ENCODE data around the gene PCDHB9. TPM values are rescaled to one million over a fixed set of nuclear protein-coding genes. Genes with fewer than 3 reads are reported as not detected.

PCDHB9 gene
- total RNA-seq, result 0.16 and 0.31 TPM in 2 replicates

GRCh38 chr5:141186897-141187512 is at the start of gene PCDHB9:
Gene PCDHB9 (plus strand): TSS chr5:141187161. CDS start chr5:141187319, 158 bp downstream.

GRCh38 chr5:141149812-141150211 is 37.1 kb upstream of the PCDHB9 start, which contains the start of gene PCDHB6:
Gene PCDHB6 (plus strand): TSS chr5:141150057. CDS start chr5:141150258, 201 bp downstream.

DNA sequence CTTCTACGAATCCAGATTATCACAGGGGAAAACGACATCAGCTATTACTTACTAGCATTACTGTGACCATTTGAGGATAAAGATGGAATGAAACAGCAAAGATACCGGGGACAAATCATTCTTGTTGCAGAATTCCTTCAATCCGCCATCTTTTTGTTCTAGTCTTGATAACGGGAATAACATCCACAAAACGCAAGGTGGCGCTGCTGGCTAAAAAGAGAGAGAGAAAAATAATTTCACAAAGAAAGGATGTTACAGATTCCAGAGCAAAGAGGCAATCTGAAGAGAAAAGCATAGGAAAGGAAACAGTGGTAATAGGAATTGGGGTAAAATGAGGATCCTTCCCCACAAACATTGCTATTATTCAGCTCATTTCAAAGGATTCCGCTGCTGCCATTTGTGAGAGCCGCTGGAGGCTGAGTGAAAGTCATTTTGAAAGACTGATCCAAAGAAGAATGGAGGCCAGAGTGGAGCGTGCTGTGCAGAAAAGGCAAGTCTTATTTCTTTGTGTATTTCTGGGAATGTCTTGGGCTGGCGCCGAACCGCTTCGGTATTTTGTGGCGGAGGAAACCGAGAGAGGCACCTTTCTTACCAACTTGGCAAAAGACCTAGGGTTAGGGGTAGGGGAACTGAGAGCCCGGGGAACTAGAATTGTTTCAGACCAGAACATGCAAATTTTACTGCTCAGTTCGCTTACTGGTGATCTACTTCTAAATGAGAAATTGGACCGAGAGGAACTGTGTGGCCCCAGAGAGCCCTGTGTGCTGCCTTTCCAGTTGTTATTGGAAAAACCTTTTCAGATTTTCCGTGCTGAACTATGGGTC is 14.4 kb upstream of the PCDHB9 start, which contains the start of gene PCDHB7:
TSS of gene PCDHB7 (plus strand) at position 264 of the 824 bp plus-strand sequence. CDS start at position 456, 192 bp downstream.

DNA sequence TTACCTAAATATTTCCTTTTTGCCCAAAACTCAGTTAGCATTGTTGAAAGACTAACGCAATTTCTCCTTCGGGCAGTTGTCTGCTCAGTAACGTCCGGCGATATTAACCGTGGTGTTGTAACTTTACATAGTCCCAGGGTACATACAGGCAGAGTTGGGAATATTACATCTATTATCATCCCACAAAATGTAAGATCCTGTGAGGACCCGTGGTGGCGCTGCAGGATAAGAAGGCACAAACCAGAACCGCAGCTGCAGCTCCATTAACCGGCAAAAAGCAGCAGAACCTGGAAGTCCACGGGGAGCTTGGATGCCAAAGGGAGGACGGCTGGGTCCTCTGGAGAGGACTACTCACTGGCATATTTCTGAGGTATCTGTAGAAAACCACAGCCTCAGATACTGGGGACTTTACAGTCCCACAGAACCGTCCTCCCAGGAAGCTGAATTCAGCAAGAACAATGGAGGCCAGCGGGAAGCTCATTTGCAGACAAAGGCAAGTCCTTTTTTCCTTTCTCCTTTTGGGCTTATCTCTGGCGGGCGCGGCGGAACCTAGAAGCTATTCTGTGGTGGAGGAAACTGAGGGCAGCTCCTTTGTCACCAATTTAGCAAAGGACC is 9.3 kb upstream of the PCDHB9 start, which contains the start of gene PCDHB8:
TSS of gene PCDHB8 (plus strand) at position 214 of the 615 bp plus-strand sequence. CDS start at position 459, 245 bp downstream.

DNA sequence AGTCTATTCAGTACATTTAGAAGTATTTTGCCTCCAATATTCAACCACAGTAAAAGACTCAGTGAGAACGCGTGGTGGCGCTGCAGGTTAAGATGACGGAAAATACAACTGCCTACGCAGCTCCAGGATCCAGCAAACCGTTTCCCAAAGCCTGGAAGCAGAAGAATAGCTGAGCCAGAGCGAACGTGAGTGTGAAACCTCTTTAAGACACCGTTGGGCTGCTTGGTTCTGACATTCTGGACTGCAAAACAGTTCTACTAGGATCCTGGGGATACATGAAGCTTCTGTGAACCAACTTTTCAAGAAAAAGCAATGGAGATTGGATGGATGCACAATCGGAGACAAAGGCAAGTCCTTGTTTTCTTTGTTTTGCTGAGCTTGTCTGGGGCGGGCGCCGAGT is 4.7 kb upstream of the PCDHB9 start, which contains the start of gene PCDHB16:
TSS of gene PCDHB16 (plus strand) at position 140 of the 400 bp plus-strand sequence. CDS start at position 313, 173 bp downstream.

GRCh38 chr5:141192110-141192725 is 5.3 kb downstream of the PCDHB9 start, which contains the start of gene PCDHB10:
Gene PCDHB10 (plus strand): TSS chr5:141192353. CDS start chr5:141192553, 200 bp downstream.

DNA sequence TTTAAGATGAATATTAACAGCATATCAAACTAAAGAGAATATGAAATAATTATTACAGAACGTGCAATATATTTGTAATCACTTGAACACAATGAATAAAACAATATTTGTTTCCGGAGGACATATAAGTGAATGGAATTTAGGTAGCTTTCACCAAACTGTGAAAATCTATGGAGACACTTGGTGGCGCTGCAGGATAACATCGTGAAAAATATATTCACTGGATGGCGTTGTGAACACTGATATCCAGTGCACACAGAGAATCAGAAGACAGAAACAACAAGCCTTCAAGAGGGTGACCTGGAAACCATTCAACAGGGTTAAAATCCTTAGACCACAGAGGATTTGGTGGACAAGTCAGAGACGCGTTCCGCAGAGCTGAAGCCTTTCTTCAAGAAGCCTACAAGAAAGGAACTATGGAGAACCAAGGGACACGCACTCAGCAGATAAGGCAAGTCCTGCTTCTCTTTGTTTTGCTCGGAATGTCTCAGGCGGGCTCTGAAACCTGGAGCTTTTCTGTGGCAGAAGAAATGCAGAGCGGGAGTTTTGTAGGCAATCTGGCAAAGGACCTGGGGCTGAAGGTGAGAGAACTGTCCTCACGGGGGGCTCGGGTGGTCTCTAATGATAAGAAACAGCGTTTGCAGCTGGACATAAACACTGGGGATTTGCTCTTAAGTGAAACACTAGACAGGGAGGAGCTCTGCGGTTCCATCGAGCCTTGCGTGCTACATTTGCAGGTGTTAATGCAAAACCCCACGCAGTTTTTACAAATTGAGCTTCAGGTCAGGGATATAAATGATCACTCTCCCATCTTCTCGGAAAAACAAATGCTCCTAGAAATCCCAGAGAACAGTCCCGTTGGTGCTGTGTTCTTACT is 12.6 kb downstream of the PCDHB9 start, which contains the start of gene PCDHB11:
TSS of gene PCDHB11 (plus strand) at position 269 of the 877 bp plus-strand sequence. CDS start at position 417, 148 bp downstream.

DNA sequence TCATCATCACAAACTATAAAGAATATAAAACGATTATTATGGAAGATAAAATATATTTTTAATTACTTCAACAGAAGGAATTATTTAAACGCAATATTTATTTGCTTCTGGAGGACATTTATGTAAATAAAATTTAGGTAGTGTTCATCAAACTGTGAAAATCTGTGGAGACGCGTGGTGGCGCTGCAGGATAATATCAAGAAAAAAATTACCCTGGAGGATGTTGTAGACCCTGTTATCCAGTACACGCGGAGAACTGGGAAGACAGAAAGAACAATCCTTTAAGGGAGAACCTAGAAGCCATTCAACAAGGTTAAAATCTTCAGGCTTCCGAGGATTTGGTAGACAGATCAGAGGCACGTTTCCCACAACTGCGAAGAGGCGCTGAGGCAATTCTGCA is 21.5 kb downstream of the PCDHB9 start, which contains the start of gene PCDHB12:
TSS of gene PCDHB12 (plus strand) at position 242 of the 400 bp plus-strand sequence. CDS start 189 bp downstream, outside the sequence.

GRCh38 chr5:141213656-141214339 is 26.8 kb downstream of the PCDHB9 start, which contains the start of gene PCDHB13:
Gene PCDHB13 (plus strand): TSS chr5:141213919. CDS start chr5:141214124, 205 bp downstream.

DNA sequence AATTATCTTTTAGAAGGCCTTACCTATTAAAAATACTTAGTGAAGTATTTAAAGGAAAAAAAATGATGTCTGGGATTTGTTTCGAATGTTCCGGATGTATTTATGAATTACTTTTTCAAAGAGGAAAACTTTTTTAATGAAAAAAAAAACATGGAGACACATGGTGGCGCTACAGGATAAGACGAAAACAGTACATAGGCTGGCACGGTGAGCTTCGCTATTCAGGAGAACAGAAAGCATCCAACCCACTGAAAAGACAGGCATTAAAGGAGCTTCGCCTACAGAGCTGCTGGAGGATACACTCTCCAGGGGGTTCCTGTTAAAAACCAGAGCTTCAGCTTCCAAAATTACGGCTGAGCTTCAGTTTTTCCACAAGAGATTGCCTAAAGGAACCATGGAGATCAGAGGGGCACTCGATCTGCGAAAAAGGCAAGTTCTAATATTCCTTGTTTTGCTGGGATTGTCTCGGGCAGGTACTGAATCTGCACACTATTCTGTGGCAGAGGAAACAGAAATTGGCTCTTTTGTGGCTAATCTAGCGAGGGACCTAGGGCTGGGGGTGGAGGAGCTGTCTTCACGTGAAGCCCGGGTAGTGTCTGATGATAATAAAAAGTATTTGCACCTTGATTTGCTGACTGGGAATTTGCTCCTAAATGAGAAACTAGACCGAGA is 36.3 kb downstream of the PCDHB9 start, which contains the start of gene PCDHB14:
TSS of gene PCDHB14 (plus strand) at position 232 of the 672 bp plus-strand sequence. CDS start at position 395, 163 bp downstream.

Other genes starting within 250 kb of the PCDHB9 start
- 0.19 and 0.32 TPM in 2 replicates for gene PCDHAC2, start 220.7 kb upstream of the PCDHB9 start, total RNA-seq
- gene PCDHB1, start 135.8 kb upstream of the PCDHB9 start, total RNA-seq, result not detected in 2 replicates
- 0.81 and 2.3 TPM in 2 replicates for gene PCDHB2, start 92.5 kb upstream of the PCDHB9 start, total RNA-seq
- gene PCDHB3, start 86.7 kb upstream of the PCDHB9 start, total RNA-seq, result 0.32 and 1.2 TPM in 2 replicates
- under 0.01 and 0.25 TPM in 2 replicates for gene PCDHB4, start 65.3 kb upstream of the PCDHB9 start, total RNA-seq
- gene PCDHB5, start 52.0 kb upstream of the PCDHB9 start, total RNA-seq, result 0.32 and 3.6 TPM in 2 replicates
- 0.25 TPM in 1 of 2 replicates, not detected in the other for gene PCDHB6, start 37.1 kb upstream of the PCDHB9 start, total RNA-seq
- gene PCDHB7, start 14.5 kb upstream of the PCDHB9 start, total RNA-seq, result 0.16 and 1.5 TPM in 2 replicates
- gene PCDHB8, start 9.4 kb upstream of the PCDHB9 start, total RNA-seq, result 0.16 and 1.3 TPM in 2 replicates
- gene PCDHB16, start 4.8 kb upstream of the PCDHB9 start, total RNA-seq, result under 0.01 and 0.63 TPM in 2 replicates
- 0.49 and 1.6 TPM in 2 replicates for gene PCDHB10, start 5.2 kb downstream of the PCDHB9 start, total RNA-seq
- 0.16 and 0.69 TPM in 2 replicates for gene PCDHB11, start 12.5 kb downstream of the PCDHB9 start, total RNA-seq
- gene PCDHB12, start 21.6 kb downstream of the PCDHB9 start, total RNA-seq, result 0.16 and 1.3 TPM in 2 replicates
- 0.32 and 3.3 TPM in 2 replicates for gene PCDHB13, start 26.8 kb downstream of the PCDHB9 start, total RNA-seq
- gene PCDHB14, start 36.2 kb downstream of the PCDHB9 start, total RNA-seq, result 0.49 and 1.8 TPM in 2 replicates
- 0.32 and 1.2 TPM in 2 replicates for gene PCDHB15, start 58.2 kb downstream of the PCDHB9 start, total RNA-seq
- gene SLC25A2, start 116.9 kb downstream of the PCDHB9 start, total RNA-seq, result 0.16 and 0.44 TPM in 2 replicates
- gene TAF7, start 133.6 kb downstream of the PCDHB9 start, total RNA-seq, result 53.3 and 79.0 TPM in 2 replicates
- 0.32 and 1.1 TPM in 2 replicates for gene PCDHGA1, start 143.4 kb downstream of the PCDHB9 start, total RNA-seq
- 0.81 and 1.9 TPM in 2 replicates for gene PCDHGA2, start 151.6 kb downstream of the PCDHB9 start, total RNA-seq
- 0.32 and 0.82 TPM in 2 replicates for gene PCDHGA3, start 156.7 kb downstream of the PCDHB9 start, total RNA-seq
- gene PCDHGB1, start 162.9 kb downstream of the PCDHB9 start, total RNA-seq, result 0.65 and 2.8 TPM in 2 replicates
- gene PCDHGA4, start 167.9 kb downstream of the PCDHB9 start, total RNA-seq, result 1.3 and 6.1 TPM in 2 replicates
- 1.1 and 5.1 TPM in 2 replicates for gene PCDHGB2, start 172.8 kb downstream of the PCDHB9 start, total RNA-seq
- gene PCDHGA5, start 177.0 kb downstream of the PCDHB9 start, total RNA-seq, result 0.49 and 2.0 TPM in 2 replicates
- 1.5 and 8.4 TPM in 2 replicates for gene PCDHGB3, start 183.1 kb downstream of the PCDHB9 start, total RNA-seq
- gene PCDHGA6, start 186.7 kb downstream of the PCDHB9 start, total RNA-seq, result 1.5 and 4.1 TPM in 2 replicates
- gene PCDHGA7, start 195.6 kb downstream of the PCDHB9 start, total RNA-seq, result 0.65 and 3.3 TPM in 2 replicates
- gene PCDHGB4, start 200.5 kb downstream of the PCDHB9 start, total RNA-seq, result 8.3 and 20.1 TPM in 2 replicates
- 0.65 and 3.0 TPM in 2 replicates for gene PCDHGA8, start 205.5 kb downstream of the PCDHB9 start, total RNA-seq
- 8.1 and 23.0 TPM in 2 replicates for gene PCDHGB5, start 210.8 kb downstream of the PCDHB9 start, total RNA-seq
- 0.97 and 4.5 TPM in 2 replicates for gene PCDHGA9, start 215.6 kb downstream of the PCDHB9 start, total RNA-seq
- gene PCDHGB6, start 220.9 kb downstream of the PCDHB9 start, total RNA-seq, result 1.6 and 3.9 TPM in 2 replicates
- 2.1 and 5.2 TPM in 2 replicates for gene PCDHGA10, start 225.8 kb downstream of the PCDHB9 start, total RNA-seq
- 3.2 and 12.3 TPM in 2 replicates for gene PCDHGB7, start 230.5 kb downstream of the PCDHB9 start, total RNA-seq
- gene PCDHGA11, start 233.9 kb downstream of the PCDHB9 start, total RNA-seq, result 4.0 and 14.5 TPM in 2 replicates
- gene PCDHGA12, start 243.3 kb downstream of the PCDHB9 start, total RNA-seq, result 1.8 and 6.2 TPM in 2 replicates